Hepatocyte (in vitro differentiated cells): ENCODE measurements around the gene KCNN1. TPM values are rescaled to one million over a fixed set of nuclear protein-coding genes. Genes with fewer than 3 reads are reported as not detected.

Experiments used
- DNase-seq: peaks from one replicate; pipeline ENCODE4 v3.0.0-alpha.2; 2016; ENCODE audit warnings: low spot score
- H2AFZ ChIP-seq: fragments of 200-600 bp; sonication (generic); 2 replicates; pipeline ENCODE4 v1.6.0; 2016; ENCODE audit warnings: antibody characterized with exemption, mild to moderate bottlenecking
- H3K27ac ChIP-seq: fragments of 200-600 bp; sonication (generic); 2 replicates; pipeline ENCODE4 v1.5.1; 2016; ENCODE audit warnings: mild to moderate bottlenecking
- H3K27me3 ChIP-seq: fragments of 200-600 bp; sonication (generic); 2 replicates; pipeline ENCODE4 v1.6.1; 2016
- H3K36me3 ChIP-seq: fragments of 200-600 bp; sonication (generic); replicated peaks from 2 replicates; pipeline ENCODE4 v1.5.1; 2016; ENCODE audit warnings: low read depth; ENCODE audit not compliant: insufficient read depth
- H3K4me1 ChIP-seq: fragments of 200-600 bp; sonication (generic); 2 replicates; pipeline ENCODE4 v1.5.1; 2016; ENCODE audit warnings: mild to moderate bottlenecking, moderate library complexity; ENCODE audit not compliant: insufficient read depth
- H3K4me2 ChIP-seq: fragments of 200-600 bp; sonication (generic); 2 replicates; pipeline ENCODE4 v1.6.0; 2016
- H3K4me3 ChIP-seq: fragments of 200-600 bp; sonication (generic); 2 replicates; pipeline ENCODE4 v1.5.1; 2016; ENCODE audit warnings: mild to moderate bottlenecking
- H3K79me2 ChIP-seq: fragments of 200-600 bp; sonication (generic); 2 replicates; pipeline ENCODE4 v1.6.0; 2017; ENCODE audit warnings: mild to moderate bottlenecking
- H3K9me2 ChIP-seq: fragments of 200-600 bp; sonication (generic); replicated peaks from 2 replicates; pipeline ENCODE4 v1.6.0; 2017; ENCODE audit warnings: mild to moderate bottlenecking; ENCODE audit not compliant: insufficient read depth
- H3K9me3 ChIP-seq: fragments of 200-600 bp; sonication (generic); 2 replicates; pipeline ENCODE4 v1.5.1; 2016; ENCODE audit warnings: low read depth, mild to moderate bottlenecking
- H4K20me1 ChIP-seq: fragments of 200-600 bp; sonication (generic); 2 replicates; pipeline ENCODE4 v1.6.0; 2016; ENCODE audit warnings: mild to moderate bottlenecking; ENCODE audit not compliant: insufficient read depth, poor library complexity, severe bottlenecking
- CTCF ChIP-seq: fragments of 200-600 bp; sonication (generic); IDR thresholded peaks from 2 replicates; pipeline ENCODE4 v1.5.1; 2016; ENCODE audit warnings: antibody characterized with exemption, mild to moderate bottlenecking; ENCODE audit not compliant: poor library complexity
- EZH2 ChIP-seq: fragments of 200-600 bp; sonication (generic); IDR thresholded peaks from 2 replicates; pipeline ENCODE4 v1.6.1; 2016; ENCODE audit warnings: antibody characterized with exemption, mild to moderate bottlenecking, borderline replicate concordance
- EZH2phosphoT487 ChIP-seq: fragments of 200-600 bp; sonication (generic); IDR thresholded peaks from one replicate; pipeline ENCODE4 v1.6.1; 2018; ENCODE audit warnings: antibody characterized with exemption, mild to moderate bottlenecking, low read depth, moderate library complexity; ENCODE audit not compliant: unreplicated experiment, severe bottlenecking
- WGBS: methylation state at CpG from one replicate; pipeline ENCODE4 v1.1.6; 2016; ENCODE audit warnings: low lambda C conversion rate; ENCODE audit errors: missing lambda C conversion rate; 5-methylcytosine and 5-hydroxymethylcytosine counted together
- polyA plus RNA-seq: library from polyadenylated mRNA; unstranded; fragments of >200 nt; fragmentation: Nextera tagmentation; extraction: Ambion mirVana; gene quantifications from 2 replicates; pipeline ENCODE4 v1.2.1, GENCODE V29; 2016
- total RNA-seq: library from RNA; depleted of rRNA; stranded (reverse); fragments of >200 nt; gene quantifications from 2 replicates; pipeline ENCODE4 v1.2.3, GENCODE V29; 2014

KCNN1 gene
- total and polyA plus RNA-seq, 2 experiments from 2014 or later = 2.4 to 3.2 TPM

- no peaks in the 10 kb centered on the region for H3K4me1 ChIP-seq
- H3K4me2 ChIP-seq = no peak overlapping the region
- no peak overlapping the region for H2AFZ ChIP-seq
- WGBS = 91% methylated on average over 18 of the region's 27 CpGs
- no peak for DNase-seq
- H4K20me1 ChIP-seq = no peaks in the 10 kb centered on the region
- no peaks in the 10 kb centered on the region for H3K9me3 ChIP-seq
- H3K36me3 ChIP-seq = no peaks in the 10 kb centered on the region
- TF ChIP-seq EZH2 (no peak), EZH2phosphoT487 (no peak), CTCF (no peak)
- no peak overlapping the region for H3K4me3 ChIP-seq
- H3K9me2 ChIP-seq = no peaks in the 10 kb centered on the region
- no peak overlapping the region for H3K27ac ChIP-seq
- H3K79me2 ChIP-seq = no peaks in the 10 kb centered on the region
- H3K27me3 ChIP-seq = no peaks in the 10 kb centered on the region
These were observed 26.3 kb downstream of the KCNN1 start for GRCh38 chr19:17993076-17993813.

DNA sequence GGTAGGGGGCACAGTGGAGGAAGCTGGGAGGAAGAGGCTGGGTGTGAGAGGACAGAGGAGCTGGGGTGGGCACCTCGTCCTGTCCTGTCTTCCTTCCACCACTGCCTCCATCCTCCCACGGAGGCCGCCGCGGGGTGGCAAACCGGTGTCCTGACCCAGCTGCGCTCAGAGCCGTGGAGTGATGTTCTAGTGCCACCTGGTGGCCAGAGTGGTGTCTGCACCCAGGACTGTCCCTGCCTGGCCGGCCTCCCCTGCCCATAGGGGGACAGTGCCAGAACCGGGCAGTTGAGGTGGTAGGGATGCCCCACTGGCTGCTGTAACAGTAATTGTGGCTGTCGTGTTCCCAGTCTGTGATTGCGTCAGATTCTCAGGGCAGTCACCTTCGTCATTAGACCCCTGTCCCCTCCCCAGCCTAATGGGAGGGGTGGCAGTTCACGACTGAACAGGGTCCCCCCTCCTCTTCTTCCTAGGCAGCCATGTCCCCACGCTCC lies 30.0 kb downstream of the KCNN1 start:
- H3K4me1 ChIP-seq = peaks cover 3% of the 10 kb centered on the region
- no peak overlapping the region for H3K4me2 ChIP-seq
- no peaks in the 10 kb centered on the region for H3K9me2 ChIP-seq
- no peaks in the 10 kb centered on the region for H4K20me1 ChIP-seq
- no peak overlapping the region for H3K4me3 ChIP-seq
- no peaks in the 10 kb centered on the region for H3K27me3 ChIP-seq
- no peaks in the 10 kb centered on the region for H3K9me3 ChIP-seq
- DNase-seq = peak; percentile 88
- no peak overlapping the region for H2AFZ ChIP-seq
- H3K79me2 ChIP-seq = no peaks in the 10 kb centered on the region
- TF ChIP-seq EZH2 = no peak
- peak; percentile 93 for TF ChIP-seq CTCF
- 16% methylated on average over 15 of the region's 15 CpGs for WGBS
- H3K36me3 ChIP-seq = no peaks in the 10 kb centered on the region
- H3K27ac ChIP-seq = no peak overlapping the region

- H3K36me3 ChIP-seq = no peaks in the 10 kb centered on the region
- H3K4me2 ChIP-seq = no peak overlapping the region
- H3K4me3 ChIP-seq = no peak overlapping the region
- H3K27ac ChIP-seq = no peak overlapping the region
- DNase-seq = peak; percentile 8
- peak; percentile 16 for TF ChIP-seq CTCF
- no peak for TF ChIP-seq EZH2
- 71% methylated on average over 27 of the region's 41 CpGs for WGBS
- peaks cover 3% of the 10 kb centered on the region for H3K4me1 ChIP-seq
- no peaks in the 10 kb centered on the region for H3K27me3 ChIP-seq
- no peaks in the 10 kb centered on the region for H3K79me2 ChIP-seq
- H4K20me1 ChIP-seq = no peaks in the 10 kb centered on the region
- H2AFZ ChIP-seq = no peak overlapping the region
- no peaks in the 10 kb centered on the region for H3K9me3 ChIP-seq
- no peaks in the 10 kb centered on the region for H3K9me2 ChIP-seq
These were observed 31.3 kb downstream of the KCNN1 start for GRCh38 chr19:17997969-17998826.
